GM12801 (cell line): ENCODE measurements around the gene MRFAP1.

Experiments
- TF ChIP-seq, protein P1 (sequence below): IDR thresholded peaks from one replicate; pipeline ENCODE4 v1.5.1; 2011; ENCODE audit warnings: control low read depth; ENCODE audit not compliant: insufficient read length; ENCODE audit errors: extremely low read depth

The MRFAP1 gene

DNA sequence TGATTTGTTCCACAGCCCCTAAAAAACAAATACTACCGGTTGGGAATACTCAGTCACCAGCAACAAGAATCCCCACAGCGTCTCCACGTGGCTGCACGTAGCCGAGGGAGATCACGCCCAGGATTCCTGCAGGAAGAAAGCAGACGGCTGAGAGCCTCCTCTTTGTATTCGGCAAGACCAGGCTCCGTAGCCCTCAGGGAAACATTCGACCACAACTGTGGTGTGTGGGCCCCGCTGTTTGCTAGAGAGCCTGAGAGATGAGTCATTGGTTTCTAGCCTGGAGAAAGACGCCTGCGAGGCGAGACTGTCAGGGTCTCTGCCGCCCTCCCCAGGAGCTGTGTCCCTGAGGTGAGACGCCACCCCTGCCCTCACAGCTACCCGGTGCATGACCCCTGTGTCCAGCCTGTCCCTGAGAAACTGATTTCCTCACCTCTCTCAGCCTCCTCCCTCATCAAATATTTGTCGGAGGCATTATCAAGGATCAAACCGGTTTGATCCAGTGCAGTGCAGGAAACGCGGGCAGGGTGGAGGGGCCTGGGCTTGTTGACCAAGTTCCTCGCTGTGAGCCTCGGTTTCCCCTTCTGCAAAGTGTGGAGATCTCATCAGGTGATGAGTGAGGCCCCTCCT, 48.5 kb downstream of the MRFAP1 start:
- TF ChIP-seq, protein P1, sequence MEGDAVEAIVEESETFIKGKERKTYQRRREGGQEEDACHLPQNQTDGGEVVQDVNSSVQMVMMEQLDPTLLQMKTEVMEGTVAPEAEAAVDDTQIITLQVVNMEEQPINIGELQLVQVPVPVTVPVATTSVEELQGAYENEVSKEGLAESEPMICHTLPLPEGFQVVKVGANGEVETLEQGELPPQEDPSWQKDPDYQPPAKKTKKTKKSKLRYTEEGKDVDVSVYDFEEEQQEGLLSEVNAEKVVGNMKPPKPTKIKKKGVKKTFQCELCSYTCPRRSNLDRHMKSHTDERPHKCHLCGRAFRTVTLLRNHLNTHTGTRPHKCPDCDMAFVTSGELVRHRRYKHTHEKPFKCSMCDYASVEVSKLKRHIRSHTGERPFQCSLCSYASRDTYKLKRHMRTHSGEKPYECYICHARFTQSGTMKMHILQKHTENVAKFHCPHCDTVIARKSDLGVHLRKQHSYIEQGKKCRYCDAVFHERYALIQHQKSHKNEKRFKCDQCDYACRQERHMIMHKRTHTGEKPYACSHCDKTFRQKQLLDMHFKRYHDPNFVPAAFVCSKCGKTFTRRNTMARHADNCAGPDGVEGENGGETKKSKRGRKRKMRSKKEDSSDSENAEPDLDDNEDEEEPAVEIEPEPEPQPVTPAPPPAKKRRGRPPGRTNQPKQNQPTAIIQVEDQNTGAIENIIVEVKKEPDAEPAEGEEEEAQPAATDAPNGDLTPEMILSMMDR, result no peak

DNA sequence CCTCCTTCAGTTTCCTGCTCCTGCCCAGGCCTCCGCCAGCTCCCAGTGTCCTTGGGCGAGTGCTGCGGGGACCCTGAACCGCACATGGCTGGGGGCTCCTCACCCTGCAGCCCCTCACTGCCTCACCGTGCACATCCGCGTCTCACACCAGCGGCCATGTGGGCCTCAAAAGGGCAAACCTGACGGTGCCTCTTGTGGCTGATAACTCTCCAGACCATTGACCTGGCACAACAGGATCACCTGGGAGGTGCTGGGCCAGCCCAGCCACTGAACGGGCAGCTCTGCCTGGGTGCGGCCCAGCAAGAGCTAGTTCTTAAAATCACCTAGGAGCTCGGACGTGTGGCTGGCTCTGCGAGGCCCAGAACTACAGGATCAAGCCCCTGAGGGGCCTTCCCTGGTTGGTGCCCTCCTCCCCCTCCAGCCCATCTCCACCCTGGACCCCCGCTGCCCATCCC, 49.0 kb downstream of the MRFAP1 start:
- TF ChIP-seq, protein P1, result no peak
